GM21529 (cell line): ENCODE data around the gene TMEM170B.

ENCODE experiments used
- ATAC-seq: cut with Tn5 transposase; IDR thresholded peaks from one replicate; pipeline ENCODE4 v1.9.1; 2021; ENCODE audit not compliant: unreplicated experiment

TMEM170B gene

DNA sequence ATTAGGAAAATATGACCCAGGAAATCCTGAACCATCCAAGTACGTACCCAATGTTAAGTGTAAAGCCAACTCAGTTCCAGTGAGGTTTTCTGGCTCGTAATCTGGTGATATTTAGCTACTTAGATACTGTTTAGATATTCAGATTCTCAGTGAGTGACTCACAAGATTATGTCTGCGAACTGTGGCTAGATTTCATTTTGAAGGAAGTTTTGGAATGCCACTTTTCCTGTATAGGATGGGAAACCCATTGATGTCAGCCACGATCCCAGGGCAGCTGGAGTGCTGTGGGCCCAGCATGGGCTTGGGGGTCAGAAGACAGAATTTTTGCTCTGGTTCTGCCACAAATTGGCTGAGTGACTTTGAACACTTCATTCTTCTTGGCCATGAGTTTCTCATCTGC, 76.3 kb downstream of the TMEM170B start:
- no peak for ATAC-seq

- no peak for ATAC-seq
Measured at GRCh38 chr6:11614534-11615213, 77.1 kb downstream of the TMEM170B start.

GRCh38 chr6:11615214-11615602, 77.7 kb downstream of the TMEM170B start:
- ATAC-seq = no peak

DNA sequence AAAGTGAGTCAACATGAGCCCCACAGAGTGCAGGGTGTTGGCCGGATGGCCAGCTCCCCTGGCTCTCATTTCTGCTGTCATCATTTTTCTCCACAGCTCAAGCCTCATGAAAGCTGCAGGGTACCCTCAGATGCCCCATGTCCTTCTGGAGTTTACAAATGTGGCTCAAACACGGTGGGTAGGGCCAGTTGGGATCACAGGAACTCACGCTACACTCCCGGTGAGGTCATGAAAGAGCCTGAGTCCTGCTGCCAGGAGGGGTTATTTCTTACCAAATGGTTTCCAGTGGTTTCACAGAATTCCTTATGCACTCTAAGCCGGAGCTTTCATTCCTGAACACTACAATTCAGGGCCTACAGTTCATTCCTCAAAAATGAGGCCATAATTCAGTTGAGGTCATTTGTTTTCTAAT, 78.7 kb downstream of the TMEM170B start:
- ATAC-seq = no peak

DNA sequence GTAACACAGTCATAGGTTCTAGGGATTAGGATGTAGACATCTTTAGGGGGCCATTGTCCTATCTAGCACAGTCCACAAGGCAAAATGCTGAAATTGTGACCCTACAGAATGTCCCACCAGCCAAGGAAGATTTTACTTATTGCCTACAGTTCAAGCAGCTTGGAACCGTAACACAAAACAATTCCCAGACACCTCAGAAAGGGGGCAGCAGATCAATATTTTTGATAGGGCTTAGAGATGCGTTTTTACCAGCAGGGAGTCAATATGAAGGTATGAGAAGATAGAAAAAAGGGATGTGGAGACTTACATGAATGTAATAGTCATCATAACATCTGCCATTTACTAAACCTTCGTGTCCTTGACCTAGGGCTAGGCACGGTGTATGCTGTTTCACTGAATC, 81.0 kb downstream of the TMEM170B start:
- ATAC-seq = no peak

DNA sequence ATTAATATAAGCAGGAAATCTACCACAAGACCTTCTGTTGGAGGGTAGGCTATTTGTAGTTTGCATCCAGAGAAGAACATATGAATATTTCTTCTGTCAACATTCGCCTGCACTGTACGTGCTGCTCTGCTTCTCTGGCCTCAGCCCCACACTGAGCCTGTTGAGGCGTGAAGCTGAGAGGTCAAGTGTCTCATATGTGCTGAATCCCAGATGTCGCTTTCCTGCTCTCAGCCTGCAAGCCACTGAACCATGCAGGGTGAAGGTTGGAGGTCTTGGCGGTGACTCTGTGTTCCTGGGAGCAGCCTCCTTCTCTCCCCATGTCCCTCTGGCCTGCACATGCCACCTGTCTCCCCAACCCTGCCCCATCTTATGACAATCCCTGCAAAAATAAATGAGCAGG, 83.6 kb downstream of the TMEM170B start:
- no peak for ATAC-seq

- ATAC-seq = no peak
Measured at GRCh38 chr6:11622156-11622555, 84.6 kb downstream of the TMEM170B start.

- ATAC-seq = no peak
Measured at GRCh38 chr6:11623272-11623671, 85.7 kb downstream of the TMEM170B start.

DNA sequence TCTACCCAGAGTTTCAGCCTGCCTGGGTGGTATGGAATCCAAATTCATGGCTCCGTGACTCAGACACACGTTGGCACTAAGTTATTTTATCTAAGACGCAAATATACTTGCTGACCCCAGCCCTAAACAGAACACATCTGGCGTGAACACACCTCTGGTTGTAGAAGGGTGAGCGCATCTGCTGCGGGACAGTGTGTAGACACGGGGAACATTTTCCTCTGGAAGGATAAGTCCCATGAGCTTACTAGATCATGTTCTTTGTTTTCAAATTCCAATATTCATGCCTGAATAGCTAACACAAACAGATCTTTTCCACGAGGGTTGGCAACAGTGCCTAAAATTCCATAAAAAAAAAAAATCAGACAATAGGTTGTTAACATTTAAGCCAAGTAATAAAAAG, 87.8 kb downstream of the TMEM170B start:
- no peak for ATAC-seq

GRCh38 chr6:11626356-11626755, 88.8 kb downstream of the TMEM170B start:
- ATAC-seq = no peak

GRCh38 chr6:11628562-11628961, 91.0 kb downstream of the TMEM170B start:
- no peak for ATAC-seq

GRCh38 chr6:11631008-11631407, 93.5 kb downstream of the TMEM170B start:
- no peak for ATAC-seq

GRCh38 chr6:11631539-11631938, 94.0 kb downstream of the TMEM170B start:
- no peak for ATAC-seq

DNA sequence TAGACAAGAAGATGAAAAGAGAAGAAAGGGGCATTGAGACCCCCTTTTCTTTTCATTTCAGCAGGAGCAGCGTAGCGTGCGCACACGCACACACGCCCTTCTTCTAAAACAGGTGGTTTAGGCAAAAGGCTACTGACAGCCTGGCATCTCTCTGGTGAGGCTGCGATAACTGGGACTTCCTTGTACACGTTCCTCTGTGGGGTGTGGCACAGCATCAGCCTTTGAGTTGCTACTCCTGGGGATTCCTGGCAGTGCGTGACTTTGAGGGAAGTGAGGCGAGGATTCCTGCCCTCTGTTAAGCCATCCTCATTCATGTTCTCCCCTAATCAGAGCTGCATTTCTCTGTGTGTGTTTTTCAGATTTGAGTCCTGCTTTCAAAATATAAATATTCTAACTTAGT, 94.7 kb downstream of the TMEM170B start:
- ATAC-seq = no peak

GRCh38 chr6:11632795-11633511, 95.4 kb downstream of the TMEM170B start:
- no peak for ATAC-seq
